Fibroblast of pulmonary artery (primary cell): ENCODE measurements around the gene DEPDC1B.
"Not testable (repeated sequence)": the region's sequence is repeated elsewhere in the genome, so short reads cannot be mapped to it uniquely, and the experiment has no call there.

Experiments
- DNase-seq: peaks from one replicate; pipeline ENCODE4 v3.0.0-alpha.2; 2010; ENCODE audit warnings: low read depth
- H3K4me3 ChIP-seq: replicated peaks from 2 replicates; pipeline ENCODE4 v1.5.1; 2011; ENCODE audit warnings: low read depth, mild to moderate bottlenecking, control low read depth, low read length, moderate library complexity
- CTCF ChIP-seq: IDR thresholded peaks from 2 replicates; pipeline ENCODE4 v1.5.1; 2011; ENCODE audit warnings: mild to moderate bottlenecking, control low read depth, low read length, inconsistent platforms; ENCODE audit errors: missing control alignments

The DEPDC1B gene

GRCh38 chr5:60727033-60727679, 27.2 kb upstream of the DEPDC1B start:
- TF ChIP-seq CTCF: no peak
- DNase-seq: no peak
- no peak overlapping the region for H3K4me3 ChIP-seq

GRCh38 chr5:60724126-60724525, 24.2 kb upstream of the DEPDC1B start:
- no peak overlapping the region for H3K4me3 ChIP-seq
- no peak for TF ChIP-seq CTCF
- no peak for DNase-seq

- no peak for TF ChIP-seq CTCF
Observed at GRCh38 chr5:60722416-60722815, 22.4 kb upstream of the DEPDC1B start.

GRCh38 chr5:60719329-60719728, 19.4 kb upstream of the DEPDC1B start:
- TF ChIP-seq CTCF: no peak
- H3K4me3 ChIP-seq: no peak overlapping the region
- no peak for DNase-seq

More at GRCh38 chr5:60722416-60722815, 22.4 kb upstream of the DEPDC1B start:
- H3K4me3 ChIP-seq: no peak overlapping the region
- no peak for DNase-seq

- H3K4me3 ChIP-seq: no peak overlapping the region
- no peak for DNase-seq
- no peak for TF ChIP-seq CTCF
Observed at GRCh38 chr5:60718166-60718892, 18.4 kb upstream of the DEPDC1B start.

- DNase-seq, H3K4me3 ChIP-seq: not testable (repeated sequence)
Observed at GRCh38 chr5:60715201-60715928, 15.4 kb upstream of the DEPDC1B start.

GRCh38 chr5:60712950-60713349, 13.0 kb upstream of the DEPDC1B start:
- no peak for DNase-seq
- no peak overlapping the region for H3K4me3 ChIP-seq
- TF ChIP-seq CTCF: no peak

GRCh38 chr5:60711892-60712291, 11.9 kb upstream of the DEPDC1B start:
- not testable (repeated sequence) for DNase-seq, H3K4me3 ChIP-seq
